Erythroblast (primary cell): ENCODE data around the gene FZD2.

Source experiments
- GATA1 ChIP-seq: IDR thresholded peaks from 2 replicates; pipeline ENCODE4 v1.6.1; 2011; ENCODE audit warnings: low read depth, mild to moderate bottlenecking, control low read depth, low read length, moderate library complexity
- POLR2A ChIP-seq: IDR thresholded peaks from 2 replicates; pipeline ENCODE4 v1.6.1; 2011; ENCODE audit warnings: mild to moderate bottlenecking, low read length

GRCh38 chr17:44558334-44558709 is 1.0 kb downstream of the FZD2 start:
- TF ChIP-seq POLR2A, result no peak
- no peak for TF ChIP-seq GATA1
